HG03159 (cell line): ENCODE measurements around the gene MVK.
A peak's percentile ranks its signal among the peaks of the same experiment; 100 is the strongest.

Experiments
- ATAC-seq: cut with Tn5 transposase; IDR thresholded peaks from one replicate; pipeline ENCODE4 v1.9.1; 2021; ENCODE audit warnings: mild to moderate bottlenecking, moderate library complexity; ENCODE audit not compliant: unreplicated experiment

Gene MVK

GRCh38 chr12:109573029-109573913, at the start of gene MVK, which contains the start of gene MMAB:
Gene MVK, plus strand, starts transcription at chr12:109573794. Its CDS starts 1,029 bp downstream, at chr12:109574823.
Gene MMAB, minus strand, starts transcription at chr12:109573504. Its CDS starts 24 bp downstream, at chr12:109573480.
- peak; percentile 95 for ATAC-seq

- ATAC-seq: no peak
These were observed 48.9 kb upstream of the MVK start for GRCh38 chr12:109524466-109525278.

- no peak for ATAC-seq
These were observed 48.4 kb upstream of the MVK start for GRCh38 chr12:109525279-109525585.

GRCh38 chr12:109527489-109528123, 46.0 kb upstream of the MVK start:
- ATAC-seq: no peak

- ATAC-seq: no peak
These were observed 43.6 kb upstream of the MVK start for GRCh38 chr12:109529691-109530640.

GRCh38 chr12:109531411-109531810, 42.2 kb upstream of the MVK start:
- ATAC-seq: no peak

GRCh38 chr12:109532721-109533486, 40.7 kb upstream of the MVK start:
- no peak for ATAC-seq

- no peak for ATAC-seq
These were observed 40.2 kb upstream of the MVK start for GRCh38 chr12:109533487-109533740.

GRCh38 chr12:109534456-109534855, 39.1 kb upstream of the MVK start:
- no peak for ATAC-seq

GRCh38 chr12:109535231-109535862, 38.2 kb upstream of the MVK start:
- ATAC-seq: no peak

GRCh38 chr12:109535863-109536250, 37.7 kb upstream of the MVK start:
- ATAC-seq: no peak

GRCh38 chr12:109537136-109537535, 36.5 kb upstream of the MVK start:
- ATAC-seq: no peak

GRCh38 chr12:109538191-109538863, 35.3 kb upstream of the MVK start:
- ATAC-seq: no peak

- no peak for ATAC-seq
These were observed 34.1 kb upstream of the MVK start for GRCh38 chr12:109539508-109539907.

GRCh38 chr12:109540526-109541412, 32.8 kb upstream of the MVK start:
- no peak for ATAC-seq

GRCh38 chr12:109541413-109541726, 32.2 kb upstream of the MVK start:
- no peak for ATAC-seq

GRCh38 chr12:109542014-109542413, 31.6 kb upstream of the MVK start:
- ATAC-seq: no peak

GRCh38 chr12:109542876-109543275, 30.7 kb upstream of the MVK start:
- ATAC-seq: no peak
